Stimulated activated CD8-positive, alpha-beta memory T cell treated with anti-CD3 and anti-CD28 coated beads, Interleukin-4, amount 100 ng/mL, for 48 hours (primary cell): Measurements from ENCODE around the gene LTBP1.

Source experiments
- DNase-seq: peaks from one replicate; pipeline ENCODE4 v3.0.0-alpha.2; 2020

LTBP1 gene

DNA sequence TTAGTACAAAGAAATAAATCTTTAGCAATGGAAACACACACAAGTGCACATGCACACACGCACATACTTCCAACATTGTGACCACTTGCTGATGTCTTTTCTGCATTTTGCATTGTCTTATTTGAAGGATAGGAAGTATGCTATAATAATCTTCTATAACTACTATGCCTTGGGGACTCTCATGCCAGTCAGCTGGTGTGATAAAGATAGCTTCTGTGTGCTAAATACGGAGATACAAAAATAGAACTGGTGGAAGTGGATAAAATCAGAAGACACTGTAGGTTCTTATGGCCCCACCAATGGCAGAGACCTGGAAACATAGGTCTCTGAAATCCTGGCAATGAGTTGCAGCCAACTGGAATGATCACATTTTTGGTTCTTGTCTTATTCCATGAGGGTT lies 498.2 kb downstream of the LTBP1 start:
- no peak for DNase-seq

DNA sequence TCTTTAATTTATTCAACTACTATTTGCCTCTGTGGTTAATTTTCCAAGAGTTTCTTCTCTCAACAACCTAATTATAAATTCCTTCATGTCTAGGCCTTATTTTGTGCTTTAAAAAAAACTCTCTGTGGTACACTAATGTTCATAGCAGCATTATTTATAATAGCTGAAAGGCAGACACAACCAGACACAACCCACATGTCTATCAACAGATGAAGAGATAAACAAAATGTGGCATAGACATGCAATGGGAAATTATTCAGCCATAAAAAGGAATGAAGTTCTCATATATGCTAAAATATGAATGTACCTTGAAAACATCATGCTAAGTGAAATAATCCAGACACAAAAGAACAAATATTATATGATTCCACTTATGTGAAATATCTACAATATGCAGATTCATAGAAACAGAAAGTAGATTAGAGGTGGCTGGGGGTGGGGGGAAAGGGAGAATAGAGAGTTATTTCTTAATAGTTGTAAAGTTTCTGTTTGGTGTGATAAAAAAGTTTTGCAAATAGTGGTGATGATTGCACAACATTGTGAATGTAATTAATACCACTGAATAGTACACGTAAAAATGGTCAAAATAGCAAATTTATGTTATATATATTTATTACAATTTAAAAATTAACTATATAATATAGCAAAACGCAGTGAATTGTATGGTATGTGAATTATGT lies 501.6 kb downstream of the LTBP1 start:
- no peak for DNase-seq
